HepG2 (cell line): ENCODE measurements around the gene PAPPA. TPM values are rescaled to one million over a fixed set of nuclear protein-coding genes. Genes with fewer than 3 reads are reported as not detected.
A peak's percentile ranks its signal among the peaks of the same experiment; 100 is the strongest.

ENCODE experiments used
- GATAD2A ChIP-seq: IDR thresholded peaks from 2 replicates; pipeline ENCODE4 v1.6.1; 2016
- HOXA3 ChIP-seq: sonication (generic); formaldehyde crosslinking; IDR thresholded peaks from 2 replicates; pipeline ENCODE4 v1.5.0; 2020; ENCODE audit warnings: missing genetic modification reagents
- MXI1 ChIP-seq: IDR thresholded peaks from 3 replicates; pipeline ENCODE4 v1.6.1; 2012; ENCODE audit warnings: low read depth, low read length, inconsistent platforms, borderline replicate concordance
- NR3C1 ChIP-seq: sonication (generic); formaldehyde crosslinking; IDR thresholded peaks from 2 replicates; pipeline ENCODE4 v1.4.0; 2020; ENCODE audit warnings: missing genetic modification reagents
- PAX8 ChIP-seq: sonication (generic); formaldehyde crosslinking; IDR thresholded peaks from 2 replicates; pipeline ENCODE4 v1.8.0; 2022; ENCODE audit warnings: mild to moderate bottlenecking, missing genetic modification reagents, borderline replicate concordance
- PHF20 ChIP-seq: sonication (generic); formaldehyde crosslinking; IDR thresholded peaks from 2 replicates; pipeline ENCODE4 v1.5.0; 2020; ENCODE audit warnings: mild to moderate bottlenecking, missing genetic modification reagents
- PRMT3 ChIP-seq: sonication (generic); formaldehyde crosslinking; IDR thresholded peaks from 2 replicates; pipeline ENCODE4 v1.8.1; 2022; ENCODE audit warnings: low read depth, mild to moderate bottlenecking, moderate library complexity, missing genetic modification reagents, borderline replicate concordance
- REL ChIP-seq: sonication (generic); formaldehyde crosslinking; conservative IDR thresholded peaks from 2 replicates; pipeline ENCODE4 v1.8.0; 2022; ENCODE audit warnings: mild to moderate bottlenecking, missing genetic modification reagents, moderate library complexity
- RELA ChIP-seq: sonication (generic); formaldehyde crosslinking; IDR thresholded peaks from 2 replicates; pipeline ENCODE4 v1.4.0; 2020; ENCODE audit warnings: missing genetic modification reagents
- REPIN1 ChIP-seq: sonication (generic); formaldehyde crosslinking; IDR thresholded peaks from 2 replicates; pipeline ENCODE4 v1.8.0; 2022; ENCODE audit warnings: missing genetic modification reagents, low read depth, mild to moderate bottlenecking, borderline replicate concordance
- SMARCE1 ChIP-seq: fragments of 450-650 bp; IDR thresholded peaks from 2 replicates; pipeline ENCODE4 v1.6.1; 2017; ENCODE audit warnings: borderline replicate concordance
- SSRP1 ChIP-seq: IDR thresholded peaks from 2 replicates; pipeline ENCODE4 v1.6.1; 2016; ENCODE audit warnings: control low read depth
- WIZ ChIP-seq: sonication (generic); formaldehyde crosslinking; IDR thresholded peaks from 2 replicates; pipeline ENCODE4 v1.5.1; 2020; ENCODE audit warnings: mild to moderate bottlenecking, missing genetic modification reagents
- ZBTB20 ChIP-seq: sonication (generic); formaldehyde crosslinking; IDR thresholded peaks from 2 replicates; pipeline ENCODE4 v1.8.1; 2023; ENCODE audit warnings: missing genetic modification reagents, low read depth, mild to moderate bottlenecking, borderline replicate concordance
- ZBTB38 ChIP-seq: sonication (generic); formaldehyde crosslinking; IDR thresholded peaks from 2 replicates; pipeline ENCODE4 v1.5.1; 2020; ENCODE audit warnings: mild to moderate bottlenecking, missing genetic modification reagents
- ZNF263 ChIP-seq: sonication (generic); formaldehyde crosslinking; IDR thresholded peaks from 2 replicates; pipeline ENCODE4 v1.4.0; 2020; ENCODE audit warnings: missing genetic modification reagents
- ZNF264 ChIP-seq: sonication (generic); formaldehyde crosslinking; IDR thresholded peaks from 2 replicates; pipeline ENCODE4 v1.4.0; 2020; ENCODE audit warnings: missing genetic modification reagents
- ZNF282 ChIP-seq: fragments of 450-650 bp; IDR thresholded peaks from 2 replicates; pipeline ENCODE4 v1.6.1; 2018; ENCODE audit not compliant: partially characterized antibody
- ZNF317 ChIP-seq: sonication (generic); formaldehyde crosslinking; IDR thresholded peaks from 2 replicates; pipeline ENCODE4 v1.5.0; 2020; ENCODE audit warnings: mild to moderate bottlenecking, missing genetic modification reagents
- ZNF468 ChIP-seq: sonication (generic); formaldehyde crosslinking; IDR thresholded peaks from 2 replicates; pipeline ENCODE4 v1.8.0; 2022; ENCODE audit warnings: mild to moderate bottlenecking, moderate library complexity, missing genetic modification reagents
- ZNF510 ChIP-seq: sonication (generic); formaldehyde crosslinking; IDR thresholded peaks from 2 replicates; pipeline ENCODE4 v1.4.0; 2020; ENCODE audit warnings: low read depth, mild to moderate bottlenecking, missing genetic modification reagents
- ZNF776 ChIP-seq: sonication (generic); formaldehyde crosslinking; IDR thresholded peaks from 2 replicates; pipeline ENCODE4 v1.4.0; 2020; ENCODE audit warnings: mild to moderate bottlenecking, missing genetic modification reagents
- ZNF780A ChIP-seq: sonication (generic); formaldehyde crosslinking; IDR thresholded peaks from 2 replicates; pipeline ENCODE4 v1.8.0; 2022; ENCODE audit warnings: mild to moderate bottlenecking, missing genetic modification reagents, moderate library complexity
- ZSCAN29 ChIP-seq: sonication (generic); formaldehyde crosslinking; conservative IDR thresholded peaks from 2 replicates; pipeline ENCODE4 v1.4.0; 2020; ENCODE audit warnings: mild to moderate bottlenecking, missing genetic modification reagents
- polyA plus RNA-seq, 8 experiments: library from polyadenylated mRNA; depleted of rRNA in 3 of 8; stranded (reverse) in 7 of 8; unstranded in 1 of 8; fragments of >200 nt; fragmentation: Illumina TruSeq in 4 of 8; extraction: Trizol in 4 of 8; gene quantifications; 2 replicates each; pipeline versions ENCODE4 v1.2.1 to v1.2.3, GENCODE V29; 2011 to 2016; ENCODE audit warnings: low read depth in 4 of 8, missing spikeins in 1 of 8, mixed read lengths in 1 of 8; ENCODE audit not compliant: insufficient read depth in 1 of 8
- total RNA-seq, 5 experiments: library from RNA; depleted of rRNA; stranded (reverse); fragments of >200 nt; fragmentation: Illumina TruSeq; extraction: Trizol; gene quantifications; 2 replicates each; pipeline ENCODE4 v1.2.3, GENCODE V29; 2016; ENCODE audit warnings: low read depth in 1 of 5
- TF ChIP-seq, protein P1 (sequence below): sonication (generic); formaldehyde crosslinking; IDR thresholded peaks from 2 replicates; pipeline ENCODE4 v1.8.1; 2023; ENCODE audit warnings: mild to moderate bottlenecking, missing genetic modification reagents
- TF ChIP-seq, protein P2 (sequence below): sonication (generic); formaldehyde crosslinking; IDR thresholded peaks from 2 replicates; pipeline ENCODE4 v1.8.0; 2022; ENCODE audit warnings: low read depth, missing genetic modification reagents
- TF ChIP-seq, protein P3 (sequence below): sonication (generic); formaldehyde crosslinking; IDR thresholded peaks from 2 replicates; pipeline ENCODE4 v1.4.0; 2020; ENCODE audit warnings: missing genetic modification reagents
- TF ChIP-seq, protein P4 (sequence below): sonication (generic); formaldehyde crosslinking; IDR thresholded peaks from 2 replicates; pipeline ENCODE4 v1.8.1; 2023; ENCODE audit warnings: missing genetic modification reagents, mild to moderate bottlenecking, borderline replicate concordance
- TF ChIP-seq, protein P5 (sequence below): sonication (generic); formaldehyde crosslinking; IDR thresholded peaks from 2 replicates; pipeline ENCODE4 v1.8.1; 2023; ENCODE audit warnings: mild to moderate bottlenecking, moderate library complexity, missing genetic modification reagents

Gene PAPPA
- total and polyA plus RNA-seq, 2 of the 13 experiments (the other 11 are each of a cell fraction or from before 2014, with no cell fraction given) = 0.09 to 0.11 TPM

DNA sequence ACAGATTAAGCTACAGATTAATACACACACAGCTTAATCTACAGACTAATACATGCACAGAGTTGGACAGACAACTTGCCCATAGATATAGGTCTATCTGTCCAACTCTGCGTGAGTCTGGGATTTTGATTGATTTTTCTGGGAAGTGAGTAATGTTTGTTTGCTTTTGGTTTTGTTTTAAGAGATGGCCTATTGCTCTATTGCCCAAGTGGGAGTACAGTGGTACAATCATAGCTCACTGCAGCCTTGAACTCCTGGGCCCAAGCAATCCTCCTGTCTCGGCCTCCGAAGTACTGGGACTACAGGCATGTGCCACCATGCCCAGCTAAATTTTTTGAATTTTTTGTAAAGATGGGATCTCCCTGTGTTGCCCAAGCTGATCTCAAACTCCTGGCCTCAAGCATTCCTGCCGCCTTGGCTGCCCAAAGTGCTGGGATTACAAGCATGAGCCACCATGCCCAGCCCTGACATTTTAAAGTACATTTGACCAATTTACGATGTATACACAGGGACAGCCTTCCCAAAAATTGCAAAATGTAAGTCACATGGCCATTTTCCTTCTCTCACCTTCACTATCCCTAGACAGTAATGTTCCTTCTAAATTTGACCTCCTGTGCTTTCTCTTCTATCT is 50.8 kb downstream of the PAPPA start (continued):
- TF ChIP-seq ZNF468 (CRISPR knock-in tag) (no peak), ZNF263 (CRISPR knock-in tag) (no peak), ZNF510 (CRISPR knock-in tag) (no peak), SMARCE1 (no peak), ZNF264 (CRISPR knock-in tag) (0 out of 2 replicates have a peak, but pooled peaks have one; percentile 37), ZBTB20 (CRISPR knock-in tag) (no peak; the same call in 1 of the 2 replicates), SSRP1 (no peak), PAX8 (CRISPR knock-in tag) (no peak), MXI1 (no peak), ZNF776 (CRISPR knock-in tag) (no peak), ZSCAN29 (CRISPR knock-in tag) (no peak), REPIN1 (0 out of 2 replicates have a peak, but pooled peaks have one; percentile 56), ZBTB38 (CRISPR knock-in tag) (no peak), NR3C1 (CRISPR knock-in tag) (no peak), ZNF780A (CRISPR knock-in tag) (no peak), GATAD2A (peak; percentile 80), WIZ (CRISPR knock-in tag) (no peak), REL (CRISPR knock-in tag) (no peak), ZNF282 (no peak), ZNF317 (CRISPR knock-in tag) (0 out of 2 replicates have a peak, but pooled peaks have one; percentile 37), HOXA3 (CRISPR knock-in tag) (peak; percentile 39; the same call in 1 of the 2 replicates), PRMT3 (CRISPR knock-in tag) (no peak), RELA (CRISPR knock-in tag) (no peak), PHF20 (CRISPR knock-in tag) (no peak)
- TF ChIP-seq, protein P1, sequence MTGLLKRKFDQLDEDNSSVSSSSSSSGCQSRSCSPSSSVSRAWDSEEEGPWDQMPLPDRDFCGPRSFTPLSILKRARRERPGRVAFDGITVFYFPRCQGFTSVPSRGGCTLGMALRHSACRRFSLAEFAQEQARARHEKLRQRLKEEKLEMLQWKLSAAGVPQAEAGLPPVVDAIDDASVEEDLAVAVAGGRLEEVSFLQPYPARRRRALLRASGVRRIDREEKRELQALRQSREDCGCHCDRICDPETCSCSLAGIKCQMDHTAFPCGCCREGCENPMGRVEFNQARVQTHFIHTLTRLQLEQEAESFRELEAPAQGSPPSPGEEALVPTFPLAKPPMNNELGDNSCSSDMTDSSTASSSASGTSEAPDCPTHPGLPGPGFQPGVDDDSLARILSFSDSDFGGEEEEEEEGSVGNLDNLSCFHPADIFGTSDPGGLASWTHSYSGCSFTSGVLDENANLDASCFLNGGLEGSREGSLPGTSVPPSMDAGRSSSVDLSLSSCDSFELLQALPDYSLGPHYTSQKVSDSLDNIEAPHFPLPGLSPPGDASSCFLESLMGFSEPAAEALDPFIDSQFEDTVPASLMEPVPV = no peak
- TF ChIP-seq, protein P2, sequence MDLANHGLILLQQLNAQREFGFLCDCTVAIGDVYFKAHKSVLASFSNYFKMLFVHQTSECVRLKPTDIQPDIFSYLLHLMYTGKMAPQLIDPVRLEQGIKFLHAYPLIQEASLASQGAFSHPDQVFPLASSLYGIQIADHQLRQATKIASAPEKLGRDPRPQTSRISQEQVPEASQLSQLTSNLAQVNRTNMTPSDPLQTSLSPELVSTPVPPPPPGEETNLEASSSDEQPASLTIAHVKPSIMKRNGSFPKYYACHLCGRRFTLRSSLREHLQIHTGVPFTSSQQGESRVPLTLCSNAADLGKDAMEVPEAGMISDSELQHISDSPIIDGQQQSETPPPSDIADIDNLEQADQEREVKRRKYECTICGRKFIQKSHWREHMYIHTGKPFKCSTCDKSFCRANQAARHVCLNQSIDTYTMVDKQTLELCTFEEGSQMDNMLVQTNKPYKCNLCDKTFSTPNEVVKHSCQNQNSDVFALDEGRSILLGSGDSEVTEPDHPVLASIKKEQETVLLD = no peak
- TF ChIP-seq, protein P3, sequence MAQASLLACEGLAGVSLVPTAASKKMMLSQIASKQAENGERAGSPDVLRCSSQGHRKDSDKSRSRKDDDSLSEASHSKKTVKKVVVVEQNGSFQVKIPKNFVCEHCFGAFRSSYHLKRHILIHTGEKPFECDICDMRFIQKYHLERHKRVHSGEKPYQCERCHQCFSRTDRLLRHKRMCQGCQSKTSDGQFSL (CRISPR knock-in tag) = no peak
- TF ChIP-seq, protein P4, sequence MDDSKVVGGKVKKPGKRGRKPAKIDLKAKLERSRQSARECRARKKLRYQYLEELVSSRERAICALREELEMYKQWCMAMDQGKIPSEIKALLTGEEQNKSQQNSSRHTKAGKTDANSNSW = no peak
- TF ChIP-seq, protein P5, sequence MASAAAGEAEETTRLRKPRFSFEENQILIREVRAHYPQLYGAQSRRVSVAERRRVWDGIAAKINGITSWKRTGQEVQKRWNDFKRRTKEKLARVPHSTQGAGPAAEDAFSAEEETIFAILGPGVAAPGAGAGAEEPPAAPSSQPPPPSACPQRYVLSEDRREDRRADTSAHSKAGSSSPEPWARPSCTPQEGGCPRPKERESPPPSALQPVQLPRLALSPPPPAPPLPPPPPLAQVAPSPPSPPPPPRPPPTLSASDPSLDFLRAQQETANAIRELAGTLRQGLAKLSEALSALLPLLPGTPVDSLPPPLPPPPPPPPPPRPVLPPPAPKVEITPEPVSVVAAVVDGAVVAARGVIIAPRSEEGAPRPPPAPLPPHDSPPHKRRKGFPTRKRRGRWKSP = no peak
